ENCODE data around the gene NNAT. TPM values are rescaled to one million over a fixed set of nuclear protein-coding genes. Genes with fewer than 3 reads are reported as not detected.
"Not testable (repeated sequence)": the region's sequence is repeated elsewhere in the genome, so short reads cannot be mapped to it uniquely, and the experiment has no call there.

The NNAT gene
- total and polyA plus RNA-seq, 8 donors: 2.8 to 65.2 (median 9.0) TPM

DNA sequence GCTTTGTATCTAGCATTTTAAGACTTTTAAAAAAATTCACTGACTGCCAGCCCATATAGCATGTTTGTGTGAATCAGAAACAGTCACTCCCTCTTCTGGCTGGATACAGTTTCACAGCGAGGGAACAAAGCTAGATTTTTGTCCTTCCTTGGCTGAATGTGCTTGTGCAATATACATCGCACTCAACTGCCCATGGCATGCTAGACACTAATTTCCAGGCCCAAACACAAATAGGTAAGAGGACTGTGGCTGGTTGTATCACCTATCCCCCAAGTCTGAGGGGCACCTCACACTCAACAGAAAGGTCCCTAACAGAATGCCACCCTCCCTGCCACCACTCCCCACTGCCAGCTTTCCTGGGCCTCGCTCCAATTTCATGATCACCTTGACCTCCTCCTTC is 22.8 kb downstream of the NNAT start:
- no peaks in the 10 kb centered on the region for H3K4me1 ChIP-seq
- no peaks in the 10 kb centered on the region for H3K27me3 ChIP-seq
- TF ChIP-seq, protein P1, sequence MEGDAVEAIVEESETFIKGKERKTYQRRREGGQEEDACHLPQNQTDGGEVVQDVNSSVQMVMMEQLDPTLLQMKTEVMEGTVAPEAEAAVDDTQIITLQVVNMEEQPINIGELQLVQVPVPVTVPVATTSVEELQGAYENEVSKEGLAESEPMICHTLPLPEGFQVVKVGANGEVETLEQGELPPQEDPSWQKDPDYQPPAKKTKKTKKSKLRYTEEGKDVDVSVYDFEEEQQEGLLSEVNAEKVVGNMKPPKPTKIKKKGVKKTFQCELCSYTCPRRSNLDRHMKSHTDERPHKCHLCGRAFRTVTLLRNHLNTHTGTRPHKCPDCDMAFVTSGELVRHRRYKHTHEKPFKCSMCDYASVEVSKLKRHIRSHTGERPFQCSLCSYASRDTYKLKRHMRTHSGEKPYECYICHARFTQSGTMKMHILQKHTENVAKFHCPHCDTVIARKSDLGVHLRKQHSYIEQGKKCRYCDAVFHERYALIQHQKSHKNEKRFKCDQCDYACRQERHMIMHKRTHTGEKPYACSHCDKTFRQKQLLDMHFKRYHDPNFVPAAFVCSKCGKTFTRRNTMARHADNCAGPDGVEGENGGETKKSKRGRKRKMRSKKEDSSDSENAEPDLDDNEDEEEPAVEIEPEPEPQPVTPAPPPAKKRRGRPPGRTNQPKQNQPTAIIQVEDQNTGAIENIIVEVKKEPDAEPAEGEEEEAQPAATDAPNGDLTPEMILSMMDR (IDR thresholded peaks at IDR 0.05): peak in 1 of 7 experiments; percentile 0
- no peak for TF ChIP-seq EP300 (IDR thresholded peaks at IDR 0.05)
- no peaks in the 10 kb centered on the region for H3K9me3 ChIP-seq
- no peaks in the 10 kb centered on the region for H3K36me3 ChIP-seq
- no peak overlapping the region for H3K4me3 ChIP-seq
- 47 to 60% (median 51%) methylated on average over 3 of the region's 3 CpGs for WGBS, 5 donors
- intact Hi-C loops (cut with DNase I; ENCODE audit: low total_unique reads): no loop called here
- DNase-seq: peak in 1 of 2 donors; percentile 56
- H3K27ac ChIP-seq: no peak overlapping the region

DNA sequence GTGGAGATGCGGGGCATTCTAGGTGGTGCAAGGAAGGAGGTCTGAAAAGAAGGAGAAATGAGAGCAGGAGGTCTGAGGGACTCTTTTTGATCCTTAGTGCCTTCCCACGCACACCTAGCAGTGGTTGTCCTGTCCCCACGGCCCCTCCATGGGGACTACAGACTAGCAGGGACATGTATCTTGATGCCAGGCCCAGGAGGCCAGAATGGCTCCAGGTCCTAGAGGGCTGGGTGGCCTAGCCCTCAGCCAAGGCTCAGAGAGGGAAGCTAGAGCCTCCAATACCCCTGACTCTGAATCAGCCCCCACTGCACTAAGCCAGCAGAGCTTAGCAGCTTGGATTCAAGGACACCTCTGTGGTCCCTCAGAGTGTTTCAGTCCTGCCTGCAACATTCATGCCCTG is 23.3 kb downstream of the NNAT start:
- no peak for DNase-seq
- no peaks in the 10 kb centered on the region for H3K9me3 ChIP-seq
- TF ChIP-seq, protein P1 (IDR thresholded peaks at IDR 0.05): no peak
- TF ChIP-seq EP300 (IDR thresholded peaks at IDR 0.05) (no peak), POLR2AphosphoS5 (IDR thresholded peaks at IDR 0.05) (no peak), POLR2A (IDR thresholded peaks at IDR 0.05) (no peak)
- H3K4me3 ChIP-seq: no peak overlapping the region
- intact Hi-C loops (cut with DNase I; ENCODE audit: low total_unique reads): no loop called here
- H3K36me3 ChIP-seq: no peaks in the 10 kb centered on the region
- no peaks in the 10 kb centered on the region for H3K4me1 ChIP-seq
- 51 to 72% (median 56%) methylated on average over 3 of the region's 3 CpGs for WGBS, 5 donors
- H3K27me3 ChIP-seq: no peaks in the 10 kb centered on the region
- no peak overlapping the region for H3K27ac ChIP-seq

- no peaks in the 10 kb centered on the region for H3K27me3 ChIP-seq
- no peaks in the 10 kb centered on the region for H3K4me1 ChIP-seq
- intact Hi-C loops (cut with DNase I; ENCODE audit: low total_unique reads): no loop called here
- H3K9me3 ChIP-seq: no peaks in the 10 kb centered on the region
- H3K36me3 ChIP-seq: no peaks in the 10 kb centered on the region
- no peak overlapping the region for H3K27ac ChIP-seq
- H3K4me3 ChIP-seq: no peak overlapping the region
- 59 to 88% (median 74%) methylated on average over 1 of the region's 1 CpG for WGBS, 5 donors
- TF ChIP-seq POLR2AphosphoS5 (IDR thresholded peaks at IDR 0.05) (no peak), EP300 (IDR thresholded peaks at IDR 0.05) (no peak), POLR2A (IDR thresholded peaks at IDR 0.05) (no peak)
- no peak for DNase-seq
Observed at GRCh38 chr20:37545516-37545915, 24.5 kb downstream of the NNAT start.

GRCh38 chr20:37547912-37548311 is 26.9 kb downstream of the NNAT start:
- no peaks in the 10 kb centered on the region for H3K4me1 ChIP-seq
- H3K36me3 ChIP-seq: no peaks in the 10 kb centered on the region
- no peak overlapping the region for H3K27ac ChIP-seq
- H3K4me3 ChIP-seq: no peak overlapping the region
- H3K27me3 ChIP-seq: no peaks in the 10 kb centered on the region
- no peaks in the 10 kb centered on the region for H3K9me3 ChIP-seq
- no peak for DNase-seq
- TF ChIP-seq EP300 (IDR thresholded peaks at IDR 0.05) (no peak), POLR2AphosphoS5 (IDR thresholded peaks at IDR 0.05) (no peak), POLR2A (IDR thresholded peaks at IDR 0.05) (no peak)
- TF ChIP-seq, protein P1 (IDR thresholded peaks at IDR 0.05): no peak
- intact Hi-C loops (cut with DNase I; ENCODE audit: low total_unique reads): no loop called here

DNA sequence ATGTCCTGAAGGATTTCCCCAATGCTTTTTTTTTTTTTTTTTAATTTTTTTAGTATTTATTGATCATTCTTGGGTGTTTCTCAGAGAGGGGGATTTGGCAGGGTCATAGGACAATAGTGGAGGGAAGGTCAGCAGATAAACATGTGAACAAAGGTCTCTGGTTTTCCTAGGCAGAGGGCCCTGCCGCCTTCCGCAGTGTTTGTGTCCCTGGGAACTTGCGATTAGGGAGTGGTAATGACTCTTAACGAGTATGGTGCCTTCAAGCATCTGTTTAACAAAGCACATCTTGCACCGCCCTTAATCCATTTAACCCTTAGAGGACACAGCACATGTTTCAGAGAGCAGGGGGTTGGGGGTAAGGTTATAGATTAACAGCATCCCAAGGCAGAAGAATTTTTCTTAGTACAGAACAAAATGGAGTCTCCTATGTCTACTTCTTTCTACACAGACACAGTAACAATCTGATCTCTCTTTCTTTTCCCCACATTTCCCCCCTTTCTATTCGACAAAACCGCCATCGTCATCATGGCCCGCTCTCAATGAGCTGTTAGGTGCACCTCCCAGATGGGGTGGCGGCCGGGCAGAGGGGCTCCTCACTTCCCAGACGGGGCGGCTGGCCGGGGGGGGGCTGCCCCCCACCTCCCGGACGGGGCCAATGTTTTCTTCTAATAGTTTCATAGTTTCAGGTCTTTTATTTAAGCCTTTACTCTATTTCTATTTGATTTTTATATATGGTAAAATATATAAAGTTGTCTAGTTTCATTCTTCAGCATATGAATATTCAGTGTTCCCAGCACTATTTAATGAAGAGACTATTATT is 29.3 kb downstream of the NNAT start:
- H3K27ac ChIP-seq; DNase-seq; H3K36me3 ChIP-seq; H3K4me3 ChIP-seq; H3K27me3 ChIP-seq; intact Hi-C loops (cut with DNase I; ENCODE audit: low total_unique reads); H3K9me3 ChIP-seq; H3K4me1 ChIP-seq: not testable (repeated sequence)
- WGBS, 5 donors: 51 to 69% (median 55%) methylated on average over 16 of the region's 16 CpGs

DNA sequence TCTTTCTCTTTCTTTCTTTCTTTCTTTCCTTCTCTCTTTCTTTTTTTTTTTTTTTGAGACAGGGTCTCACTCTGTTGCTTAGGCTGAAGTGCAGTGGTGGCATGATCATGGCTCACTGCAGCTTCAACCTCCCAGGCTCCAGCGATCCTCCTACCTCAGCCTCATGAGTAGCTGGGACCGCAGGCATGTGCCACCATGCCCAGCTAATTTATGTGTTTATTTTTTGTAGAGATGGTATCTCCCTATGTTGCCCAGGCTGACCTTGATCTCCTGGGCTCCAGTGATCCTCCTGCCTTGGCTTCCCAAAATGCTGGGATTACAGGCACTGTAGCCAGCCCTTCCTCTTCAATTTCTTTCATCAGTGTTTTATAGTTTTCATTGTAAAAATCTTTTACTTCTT is 30.6 kb downstream of the NNAT start:
- H3K27ac ChIP-seq; intact Hi-C loops (cut with DNase I; ENCODE audit: low total_unique reads); H3K36me3 ChIP-seq; DNase-seq; H3K9me3 ChIP-seq; H3K4me3 ChIP-seq; H3K4me1 ChIP-seq; H3K27me3 ChIP-seq: not testable (repeated sequence)
- 80 to 88% (median 83%) methylated on average over 2 of the region's 2 CpGs for WGBS, 5 donors

Data from stomach (tissue), 9 donors.